HG03108 (cell line): ENCODE data around the gene NDUFS1.

Experiments used
- ATAC-seq: cut with Tn5 transposase; IDR thresholded peaks from one replicate; pipeline ENCODE4 v1.9.1; 2021; ENCODE audit warnings: moderate library complexity; ENCODE audit not compliant: unreplicated experiment

The NDUFS1 gene

DNA sequence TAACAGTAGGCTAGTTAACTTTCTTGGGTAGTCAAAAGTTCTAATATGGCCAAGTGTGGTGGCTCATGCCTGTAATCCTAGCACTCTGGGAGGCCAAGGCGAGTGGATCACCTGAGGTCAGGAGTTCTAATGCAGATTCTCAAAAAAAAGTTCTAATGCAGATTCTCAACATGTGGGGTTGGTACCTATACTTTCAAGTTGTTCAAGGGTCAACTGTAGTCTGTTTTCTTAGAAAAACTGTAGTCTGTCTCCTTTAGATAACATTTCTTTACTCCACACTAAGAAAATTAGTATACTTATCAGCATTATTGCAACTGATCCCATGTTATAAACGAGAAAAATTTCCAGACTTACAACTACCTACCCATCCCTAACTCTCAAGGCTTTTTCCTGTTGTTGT, 89.8 kb downstream of the NDUFS1 start:
- no peak for ATAC-seq

DNA sequence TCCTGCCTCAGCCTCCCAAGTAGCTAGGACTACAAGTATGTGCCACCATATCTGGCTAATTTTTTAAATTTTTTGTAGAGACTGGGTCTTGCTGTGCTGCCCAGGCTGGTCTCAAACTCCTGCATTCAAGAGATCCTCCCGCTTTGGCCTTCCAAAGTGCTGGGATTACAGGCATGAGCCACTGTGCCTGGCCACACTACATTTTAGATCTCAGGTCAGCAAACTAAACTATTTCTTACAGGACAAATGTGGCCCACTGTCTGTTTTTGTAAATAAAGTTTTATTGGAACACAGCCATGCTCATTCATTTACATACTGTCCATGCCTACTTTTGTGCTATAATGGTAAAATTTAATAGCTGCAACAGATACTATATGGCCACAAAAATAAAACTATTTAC, 91.0 kb downstream of the NDUFS1 start:
- ATAC-seq, result no peak
